G401 (cell line): ENCODE measurements around the gene FBP2. TPM values are rescaled to one million over a fixed set of nuclear protein-coding genes. Genes with fewer than 3 reads are reported as not detected.
"Not testable (repeated sequence)": the region's sequence is repeated elsewhere in the genome, so short reads cannot be mapped to it uniquely, and the experiment has no call there.

ENCODE experiments used
- DNase-seq: peaks from one replicate; pipeline ENCODE4 v3.0.0-alpha.2; 2015; ENCODE audit warnings: low spot score
- in situ Hi-C: cut with HindIII; loops from 2 replicates; pipeline ENCODE4 v1.10.0; 2016; ENCODE audit warnings: low sequenced_read_pairs, mixed read lengths
- total RNA-seq: library from RNA; depleted of rRNA; stranded (reverse); fragments of >200 nt; shearing (Covaris generic); gene quantifications from 2 replicates; pipeline ENCODE4 v1.2.3, GENCODE V29; 2014

Gene FBP2
- total RNA-seq, 1 experiment from 2014 or later = 0.14 TPM

GRCh38 chr9:94568250-94568889 is 25.3 kb downstream of the FBP2 start:
- no peak for DNase-seq
- in situ Hi-C loops = no loop called here

- no peak for DNase-seq
- in situ Hi-C loops = no loop called here
Observed at GRCh38 chr9:94567271-94567670, 26.4 kb downstream of the FBP2 start.

- DNase-seq = no peak
- in situ Hi-C loops = no loop called here
Observed at GRCh38 chr9:94566550-94566949, 27.1 kb downstream of the FBP2 start.

GRCh38 chr9:94564279-94564678 is 29.3 kb downstream of the FBP2 start:
- in situ Hi-C loops, DNase-seq: not testable (repeated sequence)

- DNase-seq = no peak
- in situ Hi-C loops = no loop called here
Observed at GRCh38 chr9:94563548-94563947, 30.1 kb downstream of the FBP2 start.

- no peak for DNase-seq
- in situ Hi-C loops = no loop called here
Observed at GRCh38 chr9:94560237-94560636, 33.4 kb downstream of the FBP2 start.

- no peak for DNase-seq
- in situ Hi-C loops = no loop called here
Observed at GRCh38 chr9:94557376-94557775, 36.2 kb downstream of the FBP2 start.

- DNase-seq = peak; percentile 37
- in situ Hi-C loops = no loop called here
Observed at GRCh38 chr9:94554439-94555331, 38.9 kb downstream of the FBP2 start, which contains the start of gene PCAT7. Gene PCAT7, plus strand, starts transcription at chr9:94555083.

GRCh38 chr9:94554078-94554438 is 39.6 kb downstream of the FBP2 start:
- no peak for DNase-seq
- in situ Hi-C loops = no loop called here

- no peak for DNase-seq
- in situ Hi-C loops = no loop called here
Observed at GRCh38 chr9:94553029-94553938, 40.3 kb downstream of the FBP2 start.

- in situ Hi-C loops = no loop called here
- no peak for DNase-seq
Observed at GRCh38 chr9:94545940-94546339, 47.7 kb downstream of the FBP2 start.

GRCh38 chr9:94544335-94544734 is 49.3 kb downstream of the FBP2 start:
- DNase-seq, in situ Hi-C loops: not testable (repeated sequence)

GRCh38 chr9:94538908-94539307 is 54.7 kb downstream of the FBP2 start:
- no peak for DNase-seq
- in situ Hi-C loops = no loop called here

GRCh38 chr9:94534901-94535300 is 58.7 kb downstream of the FBP2 start:
- in situ Hi-C loops = no loop called here

GRCh38 chr9:94533601-94534000 is 60.0 kb downstream of the FBP2 start:
- DNase-seq = no peak
- in situ Hi-C loops = no loop called here

More at GRCh38 chr9:94534901-94535300, 58.7 kb downstream of the FBP2 start:
- DNase-seq = no peak

- in situ Hi-C loops = no loop called here
- no peak for DNase-seq
Observed at GRCh38 chr9:94533155-94533554, 60.5 kb downstream of the FBP2 start.

- in situ Hi-C loops = no loop called here
- no peak for DNase-seq
Observed at GRCh38 chr9:94528886-94529285, 64.7 kb downstream of the FBP2 start.

- in situ Hi-C loops = no loop called here
- no peak for DNase-seq
Observed at GRCh38 chr9:94526951-94527350, 66.7 kb downstream of the FBP2 start.

GRCh38 chr9:94526271-94526670 is 67.4 kb downstream of the FBP2 start:
- in situ Hi-C loops = no loop called here
- no peak for DNase-seq
